ENCODE measurements around the gene SPAG9. TPM values are rescaled to one million over a fixed set of nuclear protein-coding genes. Genes with fewer than 3 reads are reported as not detected.

SPAG9 gene
- total and polyA plus RNA-seq, 2 experiments from 2014 or later, result 13.7 to 45.0 TPM

GRCh38 chr17:51085150-51085805 is 35.4 kb downstream of the SPAG9 start:
- Mint-ChIP-seq H3K27ac (no peak overlapping the region), H3K4me1 (no peaks in the 10 kb centered on the region), H3K27me3 (ENCODE audit: insufficient read depth, low read depth, poor library complexity) (no peaks in the 10 kb centered on the region), H3K4me3 (no peak overlapping the region), H3K9me3 (no peaks in the 10 kb centered on the region), H3K36me3 (ENCODE audit: low read depth) (no peaks in the 10 kb centered on the region)
- peaks cover 48% of the 10 kb centered on the region for H3K79me2 ChIP-seq (replicated peaks; ENCODE audit: insufficient read depth)
- H3K27ac ChIP-seq (ENCODE audit: low read depth), result no peak overlapping the region
- no peaks in the 10 kb centered on the region for H3K9me2 ChIP-seq (ENCODE audit: insufficient read depth)
- no peaks in the 10 kb centered on the region for H3K4me1 ChIP-seq (ENCODE audit: insufficient read depth)
- no peak overlapping the region for H3K4me3 ChIP-seq
- no peaks in the 10 kb centered on the region for H3K27me3 ChIP-seq (ENCODE audit: insufficient read depth)
- ATAC-seq, result no peak
- H4K20me1 ChIP-seq (replicated peaks; ENCODE audit: insufficient read depth), result peaks cover 9% of the 10 kb centered on the region
- H3K36me3 ChIP-seq (ENCODE audit: insufficient read depth), result no peaks in the 10 kb centered on the region
- no peak overlapping the region for H2AFZ ChIP-seq
- H3F3A ChIP-seq (replicated peaks; ENCODE audit: low read depth), result no peaks in the 10 kb centered on the region
- DNase-seq (ENCODE audit: low spot score), result no peak
- H3K4me2 ChIP-seq, result no peak overlapping the region
- TF ChIP-seq ETS1 (IDR thresholded peaks at IDR 0.05) (no peak), ZNF462 (CRISPR knock-in tag; IDR thresholded peaks at IDR 0.05) (no peak), POLR2AphosphoS5 (IDR thresholded peaks at IDR 0.05; ENCODE audit: low read depth) (no peak), ZNF331 (CRISPR knock-in tag; IDR thresholded peaks at IDR 0.05; ENCODE audit: low read depth) (no peak), JUNB (IDR thresholded peaks at IDR 0.05; ENCODE audit: unreplicated experiment) (no peak), STAT1 (IDR thresholded peaks at IDR 0.05; ENCODE audit: unreplicated experiment) (no peak), EZH2phosphoT487 (IDR thresholded peaks at IDR 0.05; ENCODE audit: unreplicated experiment) (no peak), CREB1 (CRISPR knock-in tag; IDR thresholded peaks at IDR 0.05; ENCODE audit: low read depth) (no peak), EZH2 (IDR thresholded peaks at IDR 0.05; ENCODE audit: low read depth, unreplicated experiment) (no peak), REST (IDR thresholded peaks at IDR 0.05; ENCODE audit: unreplicated experiment) (no peak)
